ENCODE measurements around the gene UNC119.

UNC119 gene

DNA sequence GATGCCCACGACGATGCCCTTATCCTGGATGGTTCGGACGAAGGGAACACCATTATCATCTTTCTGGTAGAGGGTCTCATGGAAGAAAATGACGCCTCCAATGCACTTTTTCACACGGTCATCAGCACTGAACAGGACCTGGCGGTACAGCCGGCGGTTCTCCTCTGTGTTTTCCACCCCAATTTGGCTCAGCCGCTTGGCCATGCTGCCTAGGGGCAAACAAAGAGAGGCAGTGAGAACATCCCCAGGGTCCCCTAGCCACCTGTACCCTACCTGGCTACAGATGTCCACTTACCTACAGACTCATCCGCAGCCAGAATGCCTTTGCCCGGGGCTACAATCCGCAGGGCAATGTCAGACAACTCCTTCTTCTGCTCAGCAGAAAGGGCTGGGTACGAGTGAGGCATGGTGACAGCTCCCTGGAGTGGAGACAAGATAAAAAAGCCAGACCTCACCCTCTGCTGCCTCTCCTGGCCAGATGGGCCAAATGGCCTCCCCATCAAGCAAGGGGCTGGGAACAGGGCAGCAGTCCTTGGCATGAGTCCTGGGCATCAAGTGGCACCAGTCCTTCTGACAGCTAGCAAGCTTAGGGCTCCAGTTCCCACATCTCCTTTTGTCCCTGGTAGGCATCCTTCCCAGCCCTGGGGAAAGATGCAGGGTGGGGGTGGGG is 22.8 kb upstream of the UNC119 start:
- Histone ChIP-seq H3K36me3 (replicated peaks; ENCODE audit: low read depth, low read length) (peaks cover 66% of the 10 kb centered on the region), H4K20me1 (ENCODE audit: insufficient read depth, low read length) (0 out of 2 replicates have a peak, but pooled peaks cover 5% of the 10 kb centered on the region), H3K4me2 (ENCODE audit: low read length) (peak overlapping the region; percentile 68), H3K9ac (ENCODE audit: low read length) (no peak overlapping the region), H3K4me1 (ENCODE audit: low read length) (peaks cover 39% of the 10 kb centered on the region), H3K79me2 (ENCODE audit: low read length) (peaks cover 8% of the 10 kb centered on the region), H3K4me3 (ENCODE audit: low read length) (no peak overlapping the region), H3K27ac (ENCODE audit: low read length) (no peak overlapping the region), H2AFZ (ENCODE audit: low read depth, low read length) (no peak overlapping the region), H3K27me3 (ENCODE audit: low read depth, low read length) (no peaks in the 10 kb centered on the region), H3K9me3 (ENCODE audit: insufficient read depth, low read length) (no peaks in the 10 kb centered on the region)
- TF ChIP-seq, protein P1, sequence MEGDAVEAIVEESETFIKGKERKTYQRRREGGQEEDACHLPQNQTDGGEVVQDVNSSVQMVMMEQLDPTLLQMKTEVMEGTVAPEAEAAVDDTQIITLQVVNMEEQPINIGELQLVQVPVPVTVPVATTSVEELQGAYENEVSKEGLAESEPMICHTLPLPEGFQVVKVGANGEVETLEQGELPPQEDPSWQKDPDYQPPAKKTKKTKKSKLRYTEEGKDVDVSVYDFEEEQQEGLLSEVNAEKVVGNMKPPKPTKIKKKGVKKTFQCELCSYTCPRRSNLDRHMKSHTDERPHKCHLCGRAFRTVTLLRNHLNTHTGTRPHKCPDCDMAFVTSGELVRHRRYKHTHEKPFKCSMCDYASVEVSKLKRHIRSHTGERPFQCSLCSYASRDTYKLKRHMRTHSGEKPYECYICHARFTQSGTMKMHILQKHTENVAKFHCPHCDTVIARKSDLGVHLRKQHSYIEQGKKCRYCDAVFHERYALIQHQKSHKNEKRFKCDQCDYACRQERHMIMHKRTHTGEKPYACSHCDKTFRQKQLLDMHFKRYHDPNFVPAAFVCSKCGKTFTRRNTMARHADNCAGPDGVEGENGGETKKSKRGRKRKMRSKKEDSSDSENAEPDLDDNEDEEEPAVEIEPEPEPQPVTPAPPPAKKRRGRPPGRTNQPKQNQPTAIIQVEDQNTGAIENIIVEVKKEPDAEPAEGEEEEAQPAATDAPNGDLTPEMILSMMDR (IDR thresholded peaks at IDR 0.05; ENCODE audit: low read depth, low read length): no peak
- TF ChIP-seq EZH2phosphoT487 (IDR thresholded peaks at IDR 0.05; ENCODE audit: low read depth): no peak

DNA sequence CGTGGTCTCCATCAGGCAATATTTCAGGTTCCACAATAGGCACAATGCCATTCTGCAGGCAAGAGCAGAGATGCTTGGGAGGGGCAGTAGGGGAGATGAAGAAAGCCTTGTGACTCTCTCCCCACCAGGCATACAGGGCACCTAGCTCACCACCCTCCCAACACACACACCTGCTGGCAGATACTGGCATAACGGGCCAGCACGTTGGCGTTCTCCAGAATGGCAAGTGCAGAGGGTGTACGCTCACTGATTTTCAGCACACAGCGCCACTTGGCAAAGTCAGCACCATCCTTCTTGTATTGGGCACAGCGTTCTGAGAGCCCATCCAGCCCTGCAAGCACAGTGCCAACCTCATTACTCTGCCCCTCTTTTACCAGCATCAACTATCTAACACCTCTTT is 22.1 kb upstream of the UNC119 start:
- Histone ChIP-seq H4K20me1 (ENCODE audit: insufficient read depth, low read length) (no peaks in the 10 kb centered on the region), H3K9me3 (ENCODE audit: insufficient read depth, low read length) (no peaks in the 10 kb centered on the region), H3K4me3 (ENCODE audit: low read length) (no peak overlapping the region), H2AFZ (ENCODE audit: low read depth, low read length) (no peak overlapping the region), H3K4me1 (ENCODE audit: low read length) (peaks cover 39% of the 10 kb centered on the region), H3K27ac (ENCODE audit: low read length) (no peak overlapping the region), H3K36me3 (replicated peaks; ENCODE audit: low read depth, low read length) (peaks cover 59% of the 10 kb centered on the region), H3K9ac (ENCODE audit: low read length) (no peak overlapping the region), H3K4me2 (ENCODE audit: low read length) (no peak overlapping the region), H3K79me2 (ENCODE audit: low read length) (peaks cover 10% of the 10 kb centered on the region), H3K27me3 (ENCODE audit: low read depth, low read length) (no peaks in the 10 kb centered on the region)
- no peak for TF ChIP-seq EZH2phosphoT487 (IDR thresholded peaks at IDR 0.05; ENCODE audit: low read depth)
- TF ChIP-seq, protein P1 (IDR thresholded peaks at IDR 0.05; ENCODE audit: low read depth, low read length): no peak

DNA sequence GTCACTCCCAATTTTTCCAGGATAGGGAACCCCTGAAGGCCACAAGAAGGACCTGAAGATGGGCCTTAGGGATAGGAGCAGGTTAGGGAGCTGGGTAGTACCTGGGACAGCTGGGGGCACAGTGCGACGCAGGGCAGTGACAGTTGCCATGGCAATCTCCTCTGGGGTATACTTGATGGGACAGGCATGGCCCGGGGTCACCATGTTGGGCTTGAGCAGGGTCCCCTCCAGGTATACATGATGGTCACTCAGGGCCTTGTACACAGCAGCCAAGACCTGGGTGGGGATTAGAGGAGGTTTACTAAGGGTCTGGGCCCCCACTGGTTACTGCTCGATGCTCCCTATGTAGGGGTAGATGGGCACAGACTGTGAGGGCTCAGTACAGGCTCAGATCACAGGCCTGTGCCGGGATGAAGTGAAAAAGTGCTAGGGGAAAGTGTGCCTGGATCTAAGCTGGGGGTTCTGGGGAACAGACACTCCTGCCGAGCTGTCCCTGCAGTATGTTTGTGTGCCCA is 21.6 kb upstream of the UNC119 start:
- peaks cover 34% of the 10 kb centered on the region for H3K4me1 ChIP-seq (ENCODE audit: low read length)
- peaks cover 55% of the 10 kb centered on the region for H3K36me3 ChIP-seq (replicated peaks; ENCODE audit: low read depth, low read length)
- H2AFZ ChIP-seq (ENCODE audit: low read depth, low read length): no peak overlapping the region
- H4K20me1 ChIP-seq (ENCODE audit: insufficient read depth, low read length): no peaks in the 10 kb centered on the region
- H3K27ac ChIP-seq (ENCODE audit: low read length): no peak overlapping the region
- H3K9ac ChIP-seq (ENCODE audit: low read length): no peak overlapping the region
- H3K27me3 ChIP-seq (ENCODE audit: low read depth, low read length): no peaks in the 10 kb centered on the region
- peaks cover 10% of the 10 kb centered on the region for H3K79me2 ChIP-seq (ENCODE audit: low read length)
- no peaks in the 10 kb centered on the region for H3K9me3 ChIP-seq (ENCODE audit: insufficient read depth, low read length)
- no peak overlapping the region for H3K4me3 ChIP-seq (ENCODE audit: low read length)
- TF ChIP-seq, protein P1 (IDR thresholded peaks at IDR 0.05; ENCODE audit: low read depth, low read length): no peak
- no peak for TF ChIP-seq EZH2phosphoT487 (IDR thresholded peaks at IDR 0.05; ENCODE audit: low read depth)
- no peak overlapping the region for H3K4me2 ChIP-seq (ENCODE audit: low read length)

DNA sequence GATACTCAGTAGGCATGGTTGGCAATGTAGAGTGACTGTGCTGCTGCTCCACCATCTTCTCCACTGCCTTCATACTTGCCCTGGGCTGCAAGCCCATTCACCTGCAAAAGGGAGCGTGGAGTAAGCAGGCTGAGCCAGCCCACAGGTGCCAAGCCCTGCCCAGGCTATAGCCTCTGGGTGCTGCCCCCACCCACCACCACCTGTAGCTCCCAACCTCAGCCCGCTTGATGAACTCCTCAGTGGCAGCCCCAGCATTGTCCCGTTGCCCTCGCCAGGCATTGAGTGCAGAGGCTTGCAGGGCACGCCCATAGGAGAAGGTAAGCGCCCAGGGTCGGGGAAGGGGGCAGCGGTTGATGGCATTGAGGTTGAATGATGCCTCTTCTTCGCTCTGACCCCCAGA is 21.1 kb upstream of the UNC119 start:
- H3K4me2 ChIP-seq (ENCODE audit: low read length): no peak overlapping the region
- H2AFZ ChIP-seq (ENCODE audit: low read depth, low read length): no peak overlapping the region
- peaks cover 31% of the 10 kb centered on the region for H3K4me1 ChIP-seq (ENCODE audit: low read length)
- H3K27me3 ChIP-seq (ENCODE audit: low read depth, low read length): no peaks in the 10 kb centered on the region
- peaks cover 52% of the 10 kb centered on the region for H3K36me3 ChIP-seq (replicated peaks; ENCODE audit: low read depth, low read length)
- no peak overlapping the region for H3K4me3 ChIP-seq (ENCODE audit: low read length)
- H3K27ac ChIP-seq (ENCODE audit: low read length): no peak overlapping the region
- H3K79me2 ChIP-seq (ENCODE audit: low read length): peaks cover 11% of the 10 kb centered on the region
- H3K9me3 ChIP-seq (ENCODE audit: insufficient read depth, low read length): no peaks in the 10 kb centered on the region
- no peak overlapping the region for H3K9ac ChIP-seq (ENCODE audit: low read length)
- H4K20me1 ChIP-seq (ENCODE audit: insufficient read depth, low read length): no peaks in the 10 kb centered on the region
- TF ChIP-seq, protein P1 (IDR thresholded peaks at IDR 0.05; ENCODE audit: low read depth, low read length): no peak
- no peak for TF ChIP-seq EZH2phosphoT487 (IDR thresholded peaks at IDR 0.05; ENCODE audit: low read depth)

All from OCI-LY3 (cell line).